ENCODE results near the gene SYNJ2.

The SYNJ2 gene

GRCh38 chr6:157994125-157994795 is 12.6 kb downstream of the SYNJ2 start:
- no peak for TF ChIP-seq CTCF (IDR thresholded peaks at IDR 0.05; ENCODE audit: low read depth, low read length)
- DNase-seq (ENCODE audit: low read depth in 2 of 2): no peak
- no peak overlapping the region for H3K4me3 ChIP-seq (replicated peaks in 1 of 2; ENCODE audit: low read depth in 2 of 2, low read length in 2 of 2)

DNA sequence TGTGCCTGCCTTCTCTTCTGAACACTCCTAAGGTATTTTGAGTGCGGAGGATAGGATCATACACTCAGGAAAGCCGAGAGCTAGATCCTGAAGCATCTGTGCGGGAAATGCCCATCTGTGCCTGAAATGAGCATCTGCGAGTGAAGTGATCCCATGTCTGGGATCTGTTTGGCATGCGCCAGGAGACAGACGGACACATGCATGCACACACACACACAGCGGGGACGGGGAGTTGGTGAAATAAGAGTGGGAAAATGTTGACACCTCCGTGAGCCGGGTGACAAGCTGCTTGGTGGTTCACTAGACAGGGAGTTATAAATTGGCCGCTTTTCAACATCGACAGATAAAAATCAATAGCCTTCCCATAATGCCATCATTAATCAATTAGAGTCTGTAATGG is 13.8 kb downstream of the SYNJ2 start:
- no peak overlapping the region for H3K4me3 ChIP-seq (replicated peaks in 1 of 2; ENCODE audit: low read depth in 2 of 2, low read length in 2 of 2)
- no peak for TF ChIP-seq CTCF (IDR thresholded peaks at IDR 0.05; ENCODE audit: low read depth, low read length)
- no peak for DNase-seq (ENCODE audit: low read depth in 2 of 2)

DNA sequence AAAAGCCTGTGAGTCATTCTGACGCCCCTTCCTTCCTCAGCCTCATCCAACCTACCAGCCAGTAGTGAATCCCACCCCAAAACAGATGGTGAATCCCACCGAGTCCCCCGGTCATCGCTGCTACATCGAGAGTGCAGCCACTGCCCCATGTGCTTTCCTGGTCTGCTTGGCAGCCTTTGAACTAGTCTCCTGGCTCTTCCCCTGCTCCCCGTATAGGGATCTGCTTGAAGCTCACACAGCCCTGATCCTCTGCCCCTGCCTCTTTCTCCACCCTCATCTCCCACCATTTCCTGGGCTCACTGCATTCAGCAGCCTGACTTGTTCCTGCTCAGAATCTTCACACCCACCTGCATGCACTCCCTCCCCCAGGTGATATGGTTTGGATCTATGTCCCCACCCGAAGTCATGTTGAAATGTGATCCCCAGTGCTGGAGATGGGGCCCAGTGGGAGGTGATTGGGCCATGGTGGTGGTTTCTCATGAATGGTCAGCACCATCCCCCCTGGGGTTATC is 14.6 kb downstream of the SYNJ2 start:
- TF ChIP-seq CTCF (IDR thresholded peaks at IDR 0.05; ENCODE audit: low read depth, low read length): no peak
- H3K4me3 ChIP-seq (replicated peaks in 1 of 2; ENCODE audit: low read depth in 2 of 2, low read length in 2 of 2): no peak overlapping the region
- no peak for DNase-seq (ENCODE audit: low read depth in 2 of 2)

GRCh38 chr6:157996918-157997702 is 15.4 kb downstream of the SYNJ2 start:
- no peak for TF ChIP-seq CTCF (IDR thresholded peaks at IDR 0.05; ENCODE audit: low read depth, low read length)
- no peak for DNase-seq (ENCODE audit: low read depth in 2 of 2)

GRCh38 chr6:157997893-157998608 is 16.4 kb downstream of the SYNJ2 start:
- no peak for TF ChIP-seq CTCF (IDR thresholded peaks at IDR 0.05; ENCODE audit: low read depth, low read length)
- no peak for DNase-seq (ENCODE audit: low read depth in 2 of 2)

More at GRCh38 chr6:157996918-157997702, 15.4 kb downstream of the SYNJ2 start:
- no peak overlapping the region for H3K4me3 ChIP-seq (replicated peaks in 1 of 2; ENCODE audit: low read depth in 2 of 2, low read length in 2 of 2)

GRCh38 chr6:157998707-157999167 is 17.1 kb downstream of the SYNJ2 start:
- no peak for TF ChIP-seq CTCF (IDR thresholded peaks at IDR 0.05; ENCODE audit: low read depth, low read length)
- H3K4me3 ChIP-seq (replicated peaks in 1 of 2; ENCODE audit: low read depth in 2 of 2, low read length in 2 of 2): no peak overlapping the region
- DNase-seq (ENCODE audit: low read depth in 2 of 2): no peak

More at GRCh38 chr6:157997893-157998608, 16.4 kb downstream of the SYNJ2 start:
- no peak overlapping the region for H3K4me3 ChIP-seq (replicated peaks in 1 of 2; ENCODE audit: low read depth in 2 of 2, low read length in 2 of 2)
